K562 (cell line): Measurements from ENCODE around the gene MYBPHL. TPM values are rescaled to one million over a fixed set of nuclear protein-coding genes. Genes with fewer than 3 reads are reported as not detected.

ENCODE experiments used
- CBX5 ChIP-seq: IDR thresholded peaks from 2 replicates; pipeline ENCODE4 v1.6.1; 2014; ENCODE audit warnings: low read depth, borderline replicate concordance
- CREBBP ChIP-seq: IDR thresholded peaks from one replicate; pipeline ENCODE4 v1.6.1; 2012; ENCODE audit warnings: low read depth, mild to moderate bottlenecking, control low read depth, inconsistent platforms, low read length
- DMBX1 ChIP-seq: fragments of 250-450 bp; sonication (Bioruptor Pico); IDR thresholded peaks from 2 replicates; pipeline ENCODE4 v1.8.0; 2022; ENCODE audit warnings: inconsistent platforms, mild to moderate bottlenecking, moderate library complexity, borderline replicate concordance
- MCM3 ChIP-seq: fragments of 450-650 bp; IDR thresholded peaks from 2 replicates; pipeline ENCODE4 v1.6.1; 2016
- MTA2 ChIP-seq: fragments of 450-650 bp; IDR thresholded peaks from 2 replicates; pipeline ENCODE4 v1.6.1; 2016; ENCODE audit warnings: low read depth
- RBM39 ChIP-seq: fragments of 200-400 bp; formaldehyde crosslinking; optimal IDR thresholded peaks from 2 replicates; pipeline ENCODE3; 2018; ENCODE audit warnings: low read depth, low read length
- SAFB2 ChIP-seq: fragments of 200-400 bp; formaldehyde crosslinking; IDR thresholded peaks from 2 replicates; pipeline ENCODE4 v1.6.1; 2018; ENCODE audit warnings: borderline replicate concordance, low read length, low read depth, moderate library complexity; ENCODE audit not compliant: severe bottlenecking
- SIX5 ChIP-seq, 2 experiments: IDR thresholded peaks; 2 replicates each; pipeline ENCODE4 v1.6.1; 2011; ENCODE audit warnings: low read length in 2 of 2, borderline replicate concordance in 1 of 2, low read depth in 1 of 2, mild to moderate bottlenecking in 1 of 2, moderate library complexity in 1 of 2; ENCODE audit not compliant: insufficient read depth in 1 of 2
- TAF1 ChIP-seq: IDR thresholded peaks from 2 replicates; pipeline ENCODE4 v1.6.1; 2011; ENCODE audit warnings: mild to moderate bottlenecking, low read length, moderate library complexity; ENCODE audit not compliant: insufficient read depth, control insufficient read depth, severe bottlenecking; ENCODE audit errors: extremely low read depth
- ZFPM2 ChIP-seq: fragments of 250-450 bp; sonication (Bioruptor Pico); IDR thresholded peaks from 2 replicates; pipeline ENCODE4 v1.5.1; 2022; ENCODE audit warnings: mild to moderate bottlenecking
- ZNF384 ChIP-seq: IDR thresholded peaks from 2 replicates; pipeline ENCODE4 v1.6.1; 2012; ENCODE audit warnings: low read depth, low read length, improper control_type of control experiment
- polyA plus RNA-seq, 8 experiments: library from polyadenylated mRNA; depleted of rRNA in 4 of 8; stranded (reverse) in 5 of 8; unstranded in 3 of 8; fragments of >200 nt; fragmentation: Nextera tagmentation in 2 of 8; fragmentation: Illumina TruSeq in 1 of 8; extraction: Ambion mirVana in 2 of 8; extraction: Trizol in 1 of 8; gene quantifications; 2 replicates each; pipeline versions ENCODE4 v1.2.1 to v1.2.3, GENCODE V29; 2011 to 2014; ENCODE audit warnings: inconsistent platforms in 1 of 8, missing spikeins in 1 of 8
- total RNA-seq, 7 experiments: library from RNA; depleted of rRNA in 6 of 7; stranded (reverse); fragments of >200 nt in 6 of 7; fragmentation: Illumina TruSeq in 2 of 7; extraction: Trizol in 2 of 7; gene quantifications; 2 replicates each; pipeline versions ENCODE4 v1.2.1 to v1.2.3, GENCODE V29; 2011 to 2021; ENCODE audit warnings: low replicate concordance in 1 of 7
- TF ChIP-seq, protein P1 (sequence below): sonication (generic); formaldehyde crosslinking; IDR thresholded peaks from 2 replicates; pipeline ENCODE4 v1.8.0; 2023; ENCODE audit warnings: mild to moderate bottlenecking, missing genetic modification reagents
- TF ChIP-seq, protein P2 (sequence below): sonication (generic); formaldehyde crosslinking; IDR thresholded peaks from 2 replicates; pipeline ENCODE4 v1.8.1; 2023; ENCODE audit warnings: mild to moderate bottlenecking, missing genetic modification reagents
- TF ChIP-seq, protein P3 (sequence below): sonication (generic); formaldehyde crosslinking; IDR thresholded peaks from 2 replicates; pipeline ENCODE4 v1.8.0; 2022; ENCODE audit warnings: mild to moderate bottlenecking, missing genetic modification reagents
- TF ChIP-seq, protein P4 (sequence below): fragments of 450-650 bp; IDR thresholded peaks from 2 replicates; pipeline ENCODE4 v1.6.1; 2016; ENCODE audit warnings: missing biosample characterization, missing genetic modification characterization
- TF ChIP-seq, protein P5 (sequence below): sonication (generic); formaldehyde crosslinking; IDR thresholded peaks from 2 replicates; pipeline ENCODE4 v1.8.0; 2023; ENCODE audit warnings: mild to moderate bottlenecking, missing genetic modification reagents

MYBPHL gene
- total and polyA plus RNA-seq, 9 of the 15 experiments (the other 6 are each of a cell fraction or from before 2014, with no cell fraction given): 0.20 to 1.9 (median 0.33) TPM

DNA sequence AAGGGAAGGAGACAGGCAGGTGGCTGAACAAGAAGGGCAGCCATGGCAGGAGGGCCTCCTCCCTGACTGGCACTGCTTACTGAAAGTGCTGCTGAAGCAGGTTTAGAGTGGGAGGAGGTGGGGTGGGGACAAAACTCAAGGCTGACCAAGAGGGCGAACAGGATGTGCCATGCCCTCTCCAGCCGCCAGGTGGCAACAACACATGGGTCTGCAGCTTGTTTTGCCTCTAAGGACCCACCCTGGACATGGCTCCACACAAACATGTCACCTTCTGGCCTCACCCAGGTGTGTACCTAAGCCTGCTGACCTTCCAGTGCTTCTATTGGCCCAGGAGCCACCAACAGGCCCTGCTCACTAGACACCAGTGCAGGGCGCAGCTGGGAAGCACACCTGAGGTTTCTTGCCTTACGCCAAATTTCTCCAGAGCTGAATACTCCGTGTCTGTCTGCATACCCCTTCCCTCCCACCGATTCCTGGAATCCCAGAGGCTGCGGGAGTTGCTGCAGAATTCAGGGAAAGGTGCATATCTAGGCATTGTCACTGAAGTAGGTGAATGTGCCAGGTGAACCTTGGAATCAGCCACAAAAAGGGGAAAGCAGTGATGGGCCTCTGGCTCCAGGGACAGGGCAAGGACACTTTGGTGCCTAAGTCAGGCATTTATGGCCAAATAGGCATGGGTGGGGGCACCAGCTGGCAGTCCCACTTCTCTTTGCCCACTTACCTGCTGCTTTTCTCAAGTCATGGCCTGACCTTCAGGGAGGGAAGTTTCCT, 29.2 kb downstream of the MYBPHL start (continued):
- TF ChIP-seq, protein P1, sequence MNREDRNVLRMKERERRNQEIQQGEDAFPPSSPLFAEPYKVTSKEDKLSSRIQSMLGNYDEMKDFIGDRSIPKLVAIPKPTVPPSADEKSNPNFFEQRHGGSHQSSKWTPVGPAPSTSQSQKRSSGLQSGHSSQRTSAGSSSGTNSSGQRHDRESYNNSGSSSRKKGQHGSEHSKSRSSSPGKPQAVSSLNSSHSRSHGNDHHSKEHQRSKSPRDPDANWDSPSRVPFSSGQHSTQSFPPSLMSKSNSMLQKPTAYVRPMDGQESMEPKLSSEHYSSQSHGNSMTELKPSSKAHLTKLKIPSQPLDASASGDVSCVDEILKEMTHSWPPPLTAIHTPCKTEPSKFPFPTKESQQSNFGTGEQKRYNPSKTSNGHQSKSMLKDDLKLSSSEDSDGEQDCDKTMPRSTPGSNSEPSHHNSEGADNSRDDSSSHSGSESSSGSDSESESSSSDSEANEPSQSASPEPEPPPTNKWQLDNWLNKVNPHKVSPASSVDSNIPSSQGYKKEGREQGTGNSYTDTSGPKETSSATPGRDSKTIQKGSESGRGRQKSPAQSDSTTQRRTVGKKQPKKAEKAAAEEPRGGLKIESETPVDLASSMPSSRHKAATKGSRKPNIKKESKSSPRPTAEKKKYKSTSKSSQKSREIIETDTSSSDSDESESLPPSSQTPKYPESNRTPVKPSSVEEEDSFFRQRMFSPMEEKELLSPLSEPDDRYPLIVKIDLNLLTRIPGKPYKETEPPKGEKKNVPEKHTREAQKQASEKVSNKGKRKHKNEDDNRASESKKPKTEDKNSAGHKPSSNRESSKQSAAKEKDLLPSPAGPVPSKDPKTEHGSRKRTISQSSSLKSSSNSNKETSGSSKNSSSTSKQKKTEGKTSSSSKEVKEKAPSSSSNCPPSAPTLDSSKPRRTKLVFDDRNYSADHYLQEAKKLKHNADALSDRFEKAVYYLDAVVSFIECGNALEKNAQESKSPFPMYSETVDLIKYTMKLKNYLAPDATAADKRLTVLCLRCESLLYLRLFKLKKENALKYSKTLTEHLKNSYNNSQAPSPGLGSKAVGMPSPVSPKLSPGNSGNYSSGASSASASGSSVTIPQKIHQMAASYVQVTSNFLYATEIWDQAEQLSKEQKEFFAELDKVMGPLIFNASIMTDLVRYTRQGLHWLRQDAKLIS: no peak
- TF ChIP-seq TAF1 (no peak), ZFPM2 (no peak), RBM39 (no peak), DMBX1 (CRISPR knock-in tag) (no peak; the same call in 1 of the 2 replicates), MTA2 (no peak), ZNF384 (no peak), MCM3 (no peak), SAFB2 (no peak), SIX5 (IDR thresholded peaks at IDR 0.05; ENCODE audit: borderline replicate concordance in 1 of 2, insufficient read depth in 1 of 2, low read depth in 1 of 2, low read length in 2 of 2) (no peak), CBX5 (0 out of 2 replicates have a peak, but pooled peaks have one; percentile 8), CREBBP (no peak)
- TF ChIP-seq, protein P2, sequence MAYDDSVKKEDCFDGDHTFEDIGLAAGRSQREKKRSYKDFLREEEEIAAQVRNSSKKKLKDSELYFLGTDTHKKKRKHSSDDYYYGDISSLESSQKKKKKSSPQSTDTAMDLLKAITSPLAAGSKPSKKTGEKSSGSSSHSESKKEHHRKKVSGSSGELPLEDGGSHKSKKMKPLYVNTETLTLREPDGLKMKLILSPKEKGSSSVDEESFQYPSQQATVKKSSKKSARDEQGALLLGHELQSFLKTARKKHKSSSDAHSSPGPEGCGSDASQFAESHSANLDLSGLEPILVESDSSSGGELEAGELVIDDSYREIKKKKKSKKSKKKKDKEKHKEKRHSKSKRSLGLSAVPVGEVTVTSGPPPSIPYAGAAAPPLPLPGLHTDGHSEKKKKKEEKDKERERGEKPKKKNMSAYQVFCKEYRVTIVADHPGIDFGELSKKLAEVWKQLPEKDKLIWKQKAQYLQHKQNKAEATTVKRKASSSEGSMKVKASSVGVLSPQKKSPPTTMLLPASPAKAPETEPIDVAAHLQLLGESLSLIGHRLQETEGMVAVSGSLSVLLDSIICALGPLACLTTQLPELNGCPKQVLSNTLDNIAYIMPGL (CRISPR knock-in tag): 0 out of 2 replicates have a peak, but pooled peaks have one; percentile 27
- TF ChIP-seq, protein P3, sequence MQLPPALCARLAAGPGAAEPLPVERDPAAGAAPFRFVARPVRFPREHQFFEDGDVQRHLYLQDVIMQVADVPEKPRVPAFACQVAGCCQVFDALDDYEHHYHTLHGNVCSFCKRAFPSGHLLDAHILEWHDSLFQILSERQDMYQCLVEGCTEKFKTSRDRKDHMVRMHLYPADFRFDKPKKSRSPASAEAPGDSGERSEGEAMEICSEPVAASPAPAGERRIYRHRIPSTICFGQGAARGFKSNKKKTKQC: no peak
- TF ChIP-seq, protein P4, sequence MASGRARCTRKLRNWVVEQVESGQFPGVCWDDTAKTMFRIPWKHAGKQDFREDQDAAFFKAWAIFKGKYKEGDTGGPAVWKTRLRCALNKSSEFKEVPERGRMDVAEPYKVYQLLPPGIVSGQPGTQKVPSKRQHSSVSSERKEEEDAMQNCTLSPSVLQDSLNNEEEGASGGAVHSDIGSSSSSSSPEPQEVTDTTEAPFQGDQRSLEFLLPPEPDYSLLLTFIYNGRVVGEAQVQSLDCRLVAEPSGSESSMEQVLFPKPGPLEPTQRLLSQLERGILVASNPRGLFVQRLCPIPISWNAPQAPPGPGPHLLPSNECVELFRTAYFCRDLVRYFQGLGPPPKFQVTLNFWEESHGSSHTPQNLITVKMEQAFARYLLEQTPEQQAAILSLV (tag): no peak
- TF ChIP-seq, protein P5, sequence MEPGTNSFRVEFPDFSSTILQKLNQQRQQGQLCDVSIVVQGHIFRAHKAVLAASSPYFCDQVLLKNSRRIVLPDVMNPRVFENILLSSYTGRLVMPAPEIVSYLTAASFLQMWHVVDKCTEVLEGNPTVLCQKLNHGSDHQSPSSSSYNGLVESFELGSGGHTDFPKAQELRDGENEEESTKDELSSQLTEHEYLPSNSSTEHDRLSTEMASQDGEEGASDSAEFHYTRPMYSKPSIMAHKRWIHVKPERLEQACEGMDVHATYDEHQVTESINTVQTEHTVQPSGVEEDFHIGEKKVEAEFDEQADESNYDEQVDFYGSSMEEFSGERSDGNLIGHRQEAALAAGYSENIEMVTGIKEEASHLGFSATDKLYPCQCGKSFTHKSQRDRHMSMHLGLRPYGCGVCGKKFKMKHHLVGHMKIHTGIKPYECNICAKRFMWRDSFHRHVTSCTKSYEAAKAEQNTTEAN (CRISPR knock-in tag): no peak
